Fibroblast of lung (primary cell): ENCODE measurements around the gene TBX4. TPM values are rescaled to one million over a fixed set of nuclear protein-coding genes. Genes with fewer than 3 reads are reported as not detected.

Experiments
- DNase-seq, 2 donors: peaks; one replicate each; pipeline versions ENCODE4 v3.0.0 to v3.0.0-alpha.2; 2010; ENCODE audit warnings: low read depth in 2 of 2
- H2AFZ ChIP-seq: 2 replicates; pipeline ENCODE4 v1.5.1; 2012; ENCODE audit warnings: low read length, control low read depth, inconsistent platforms
- H3K27ac ChIP-seq: 2 replicates; pipeline ENCODE4 v1.5.1; 2011; ENCODE audit warnings: low read length, control low read depth; ENCODE audit not compliant: insufficient read depth
- H3K27me3 ChIP-seq: 2 replicates; pipeline ENCODE4 v1.5.1; 2011; ENCODE audit warnings: mild to moderate bottlenecking, low read length; ENCODE audit not compliant: control insufficient read depth, insufficient read depth
- H3K36me3 ChIP-seq: 2 replicates; pipeline ENCODE4 v1.5.1; 2011; ENCODE audit warnings: low read length; ENCODE audit not compliant: control insufficient read depth, insufficient read depth
- H3K4me1 ChIP-seq: 2 replicates; pipeline ENCODE4 v1.5.1; 2011; ENCODE audit warnings: low read length; ENCODE audit not compliant: control insufficient read depth, insufficient read depth; ENCODE audit errors: extremely low read depth
- H3K4me2 ChIP-seq: 2 replicates; pipeline ENCODE4 v1.5.1; 2011; ENCODE audit warnings: low read length, control low read depth; ENCODE audit not compliant: insufficient read depth; ENCODE audit errors: extremely low read depth
- H3K4me3 ChIP-seq, 4 experiments: fragments of 200-600 bp in 1 of 4; sonication (generic) in 1 of 4; replicated peaks in 1 of 4; 2 replicates each; pipeline ENCODE4 v1.5.1; 2011 to 2016; ENCODE audit warnings: low read length in 4 of 4, low read depth in 3 of 4, mild to moderate bottlenecking in 3 of 4, control low read depth in 2 of 4, inconsistent platforms in 1 of 4, mixed read lengths in 1 of 4; ENCODE audit not compliant: insufficient read depth in 1 of 4; ENCODE audit errors: control extremely low read depth in 1 of 4
- H3K79me2 ChIP-seq: 2 replicates; pipeline ENCODE4 v1.5.1; 2012; ENCODE audit warnings: mild to moderate bottlenecking, low read length, inconsistent platforms; ENCODE audit not compliant: control insufficient read depth, insufficient read depth
- H3K9ac ChIP-seq: 2 replicates; pipeline ENCODE4 v1.5.1; 2011; ENCODE audit warnings: mild to moderate bottlenecking, low read length, control low read depth; ENCODE audit not compliant: insufficient read depth
- H3K9me3 ChIP-seq: 2 replicates; pipeline ENCODE4 v1.5.1; 2012; ENCODE audit warnings: low read depth, low read length; ENCODE audit not compliant: control insufficient read depth, insufficient read depth
- H4K20me1 ChIP-seq: 2 replicates; pipeline ENCODE4 v1.5.1; 2011; ENCODE audit warnings: low read length; ENCODE audit not compliant: control insufficient read depth, insufficient read depth; ENCODE audit errors: extremely low read depth
- CTCF ChIP-seq, 2 donors: IDR thresholded peaks in 1 of 2; conservative IDR thresholded peaks in 1 of 2; 1 replicate in 1 of 2; 2 replicates in 1 of 2; pipeline ENCODE4 v1.5.1; 2011 to 2012; ENCODE audit warnings: low read length in 2 of 2, control low read depth in 1 of 2, inconsistent platforms in 1 of 2, low read depth in 1 of 2, mild to moderate bottlenecking in 1 of 2
- EZH2 ChIP-seq: IDR thresholded peaks from 2 replicates; pipeline ENCODE4 v1.5.1; 2012; ENCODE audit warnings: low read length, control low read depth, mild to moderate bottlenecking; ENCODE audit errors: missing control alignments
- polyA plus RNA-seq, 2 donors: library from polyadenylated mRNA; depleted of rRNA in 1 of 2; stranded (reverse) in 1 of 2; unstranded in 1 of 2; fragments of >200 nt; gene quantifications; 2 replicates each; pipeline ENCODE4 v1.2.1, GENCODE V29; 2011 to 2012; ENCODE audit warnings: missing spikeins in 1 of 2
- total RNA-seq: library from RNA; depleted of rRNA; stranded (reverse); fragments of >200 nt; gene quantifications from 2 replicates; pipeline ENCODE4 v1.2.1, GENCODE V29; 2014

Gene TBX4
- total and polyA plus RNA-seq, 2 donors (not counting 1 experiment from before 2014, with no cell fraction given): 44.1 to 93.9 TPM

DNA sequence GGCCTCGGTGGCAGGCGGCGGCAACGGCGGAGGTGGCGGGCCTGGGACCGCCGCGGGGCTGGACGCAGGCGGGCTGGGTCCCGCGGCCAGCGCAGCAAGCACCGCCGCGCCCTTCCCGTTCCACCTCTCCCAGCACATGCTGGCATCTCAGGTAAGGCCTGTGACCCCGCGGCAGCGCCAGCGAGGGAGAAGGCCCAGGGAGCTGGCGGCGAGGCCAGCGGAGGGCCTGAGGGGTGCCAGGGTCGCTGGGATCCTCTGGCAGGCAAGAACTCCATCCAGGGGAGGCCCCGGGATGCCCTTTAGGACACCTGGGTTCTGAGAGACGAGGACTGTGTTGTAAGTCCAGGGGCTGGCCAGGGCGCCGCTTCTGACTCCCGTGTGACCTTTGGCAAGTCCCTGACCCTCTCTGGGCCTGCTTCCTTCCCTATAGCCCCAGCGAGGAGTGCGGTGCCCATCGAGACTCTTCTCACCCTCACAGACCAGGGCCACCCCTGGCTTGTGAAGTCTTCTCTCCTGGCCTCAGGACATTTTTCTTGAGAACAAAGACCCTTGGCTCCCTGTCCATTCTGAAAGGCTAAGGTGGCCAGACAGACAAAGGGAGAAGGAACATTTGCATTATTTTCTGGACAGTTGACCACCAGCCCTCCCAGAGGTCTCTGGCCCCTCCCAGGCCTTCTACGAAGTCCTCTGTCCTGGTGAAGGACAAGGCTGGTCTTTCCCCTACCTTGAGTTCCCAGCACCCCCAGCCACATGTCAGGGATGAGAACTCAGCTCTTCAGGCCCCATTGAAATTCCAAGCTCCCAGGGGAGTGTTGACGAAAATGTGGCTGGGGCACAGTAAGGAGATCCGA, 46.3 kb upstream of the TBX4 start:
- H3K4me1 ChIP-seq: peaks cover 19% of the 10 kb centered on the region
- H3K9ac ChIP-seq: peak overlapping the region; percentile 87
- H2AFZ ChIP-seq: no peak overlapping the region
- H3K27me3 ChIP-seq: no peaks in the 10 kb centered on the region
- peak overlapping the region; percentile 100 for H3K4me2 ChIP-seq
- peak in 1 of 2 donors; percentile 52 for DNase-seq
- peak overlapping the region; percentile 95 for H3K27ac ChIP-seq
- TF ChIP-seq CTCF (conservative IDR thresholded peaks at IDR 0.05 in 1 of 2, IDR thresholded peaks at IDR 0.05 in 1 of 2; ENCODE audit: low read depth in 1 of 2, low read length in 2 of 2): no peak
- peaks cover 69% of the 10 kb centered on the region for H3K36me3 ChIP-seq
- H3K4me3 ChIP-seq: peak overlapping the region; percentile 75 to 100 (median 94)
- H4K20me1 ChIP-seq: no peaks in the 10 kb centered on the region
- peaks cover 94% of the 10 kb centered on the region for H3K79me2 ChIP-seq
- no peaks in the 10 kb centered on the region for H3K9me3 ChIP-seq

- peaks cover 66% of the 10 kb centered on the region for H3K36me3 ChIP-seq
- H3K4me2 ChIP-seq: peak overlapping the region; percentile 100
- peaks cover 19% of the 10 kb centered on the region for H3K4me1 ChIP-seq
- peak overlapping the region; percentile 75 to 100 (median 88) for H3K4me3 ChIP-seq
- no peaks in the 10 kb centered on the region for H4K20me1 ChIP-seq
- no peak for DNase-seq
- H3K27me3 ChIP-seq: no peaks in the 10 kb centered on the region
- no peak for TF ChIP-seq CTCF (conservative IDR thresholded peaks at IDR 0.05 in 1 of 2, IDR thresholded peaks at IDR 0.05 in 1 of 2; ENCODE audit: low read depth in 1 of 2, low read length in 2 of 2)
- TF ChIP-seq EZH2: no peak
- no peaks in the 10 kb centered on the region for H3K9me3 ChIP-seq
- H3K9ac ChIP-seq: peak overlapping the region; percentile 87
- no peak overlapping the region for H2AFZ ChIP-seq
- peak overlapping the region; percentile 95 for H3K27ac ChIP-seq
- peaks cover 88% of the 10 kb centered on the region for H3K79me2 ChIP-seq
These were observed 45.7 kb upstream of the TBX4 start for GRCh38 chr17:61406537-61406845.

- TF ChIP-seq CTCF (conservative IDR thresholded peaks at IDR 0.05 in 1 of 2, IDR thresholded peaks at IDR 0.05 in 1 of 2; ENCODE audit: low read depth in 1 of 2, low read length in 2 of 2) (no peak), EZH2 (no peak)
- H3K27ac ChIP-seq: peak overlapping the region; percentile 95
- no peak overlapping the region for H2AFZ ChIP-seq
- H3K4me2 ChIP-seq: peak overlapping the region; percentile 100
- peak overlapping the region; percentile 75 to 100 (median 88) for H3K4me3 ChIP-seq
- H3K36me3 ChIP-seq: peaks cover 60% of the 10 kb centered on the region
- H4K20me1 ChIP-seq: no peaks in the 10 kb centered on the region
- H3K4me1 ChIP-seq: peaks cover 19% of the 10 kb centered on the region
- H3K27me3 ChIP-seq: no peaks in the 10 kb centered on the region
- peak overlapping the region; percentile 81 for H3K9ac ChIP-seq
- H3K9me3 ChIP-seq: no peaks in the 10 kb centered on the region
- DNase-seq: peak in 1 of 2 donors; percentile 51
- H3K79me2 ChIP-seq: peaks cover 80% of the 10 kb centered on the region
These were observed 45.0 kb upstream of the TBX4 start for GRCh38 chr17:61406971-61407911.
